Activated CD4-positive, alpha-beta T cell treated with anti-CD3 and anti-CD28 coated beads for 48 hours (primary cell): ENCODE results near the gene KIAA1958.

Source experiments
- DNase-seq: peaks from one replicate; pipeline ENCODE4 v3.0.0-alpha.2; 2020

Gene KIAA1958

GRCh38 chr9:112615584-112616266 is 129.1 kb downstream of the KIAA1958 start:
- no peak for DNase-seq

DNA sequence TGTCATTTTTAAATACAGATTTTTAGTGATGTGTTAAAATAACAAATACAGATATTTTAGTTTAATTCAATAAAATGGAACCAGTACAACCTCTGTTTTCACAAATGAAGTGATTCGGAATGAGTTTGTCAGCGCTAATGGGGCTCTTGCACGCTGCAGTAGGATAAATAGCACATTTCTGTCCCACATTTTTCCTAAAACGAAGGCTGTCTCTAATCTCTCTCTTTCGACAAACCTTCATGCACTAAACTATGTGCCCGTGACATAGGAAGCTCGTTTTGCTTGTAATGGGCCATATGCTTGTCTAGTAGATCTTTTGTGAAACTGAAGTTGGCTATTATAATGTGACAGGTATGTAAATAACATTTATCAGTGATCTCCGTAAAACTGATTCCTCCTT is 130.7 kb downstream of the KIAA1958 start:
- DNase-seq: no peak

DNA sequence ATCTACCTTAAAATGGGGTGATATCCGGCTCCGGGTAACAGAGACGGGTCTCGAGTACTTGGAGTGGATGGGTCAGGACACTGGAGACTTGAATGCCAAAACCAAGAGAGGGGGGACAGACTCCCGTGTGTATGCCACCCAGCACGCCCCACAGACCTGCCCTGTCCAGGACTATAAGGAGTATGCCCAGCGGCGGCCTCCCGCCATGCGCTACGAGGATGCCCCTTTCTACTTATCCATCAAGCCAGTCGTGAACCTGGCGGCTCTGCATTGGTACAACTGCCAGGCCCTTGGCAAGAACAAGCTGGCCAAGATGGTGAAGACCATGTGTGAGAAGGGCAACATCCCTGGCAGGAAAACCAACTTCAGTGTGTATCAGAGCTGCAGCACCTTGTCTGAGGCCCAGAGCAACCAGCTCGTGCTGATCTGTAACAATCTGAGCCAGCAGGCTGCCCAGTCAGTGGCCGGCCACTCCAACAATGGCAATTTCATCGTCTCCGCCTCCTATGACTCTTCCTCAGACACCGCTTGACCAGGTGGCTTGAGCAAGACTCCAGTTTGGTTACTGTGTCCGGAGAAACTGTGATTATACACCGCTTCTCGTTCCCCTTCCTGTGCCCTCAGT is 131.9 kb downstream of the KIAA1958 start:
- DNase-seq: no peak

DNA sequence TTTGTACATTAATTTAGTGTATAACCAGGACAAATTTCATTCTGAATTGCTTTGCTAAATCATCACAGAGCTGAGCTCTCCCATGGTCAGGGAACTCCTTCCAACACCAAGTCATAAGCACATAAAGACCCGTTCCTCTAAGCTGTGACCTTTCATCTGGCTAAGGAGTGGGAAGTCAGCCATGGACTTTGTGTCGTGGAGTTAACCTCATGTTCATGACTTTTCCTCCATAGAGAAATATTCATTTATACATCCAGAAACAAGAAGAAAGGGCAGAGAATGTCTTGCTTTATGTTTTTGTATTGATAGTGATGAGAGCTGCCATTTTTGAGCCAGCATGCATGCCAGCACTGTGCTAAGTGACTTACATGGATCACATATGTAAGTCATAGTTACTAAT is 133.8 kb downstream of the KIAA1958 start:
- DNase-seq: no peak

GRCh38 chr9:112621018-112621655 is 134.5 kb downstream of the KIAA1958 start:
- no peak for DNase-seq

DNA sequence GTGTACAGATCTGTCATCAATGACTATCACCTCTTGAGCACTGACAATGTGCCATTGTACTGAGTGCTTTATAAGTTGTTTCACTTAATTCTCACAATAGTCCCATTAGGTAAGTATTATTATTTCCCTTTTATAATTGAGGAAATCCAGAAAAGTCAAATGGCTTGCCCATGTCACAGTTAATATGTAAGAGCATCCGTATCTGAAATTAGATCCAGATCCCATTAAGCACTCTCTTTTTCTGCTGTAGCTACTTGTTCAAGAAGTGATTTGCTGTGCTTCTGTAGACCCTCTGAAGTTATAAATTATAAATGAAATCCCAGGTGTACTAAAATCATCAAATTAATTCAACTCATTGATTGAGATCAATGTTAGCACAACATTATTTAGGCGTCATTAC is 136.6 kb downstream of the KIAA1958 start:
- no peak for DNase-seq

DNA sequence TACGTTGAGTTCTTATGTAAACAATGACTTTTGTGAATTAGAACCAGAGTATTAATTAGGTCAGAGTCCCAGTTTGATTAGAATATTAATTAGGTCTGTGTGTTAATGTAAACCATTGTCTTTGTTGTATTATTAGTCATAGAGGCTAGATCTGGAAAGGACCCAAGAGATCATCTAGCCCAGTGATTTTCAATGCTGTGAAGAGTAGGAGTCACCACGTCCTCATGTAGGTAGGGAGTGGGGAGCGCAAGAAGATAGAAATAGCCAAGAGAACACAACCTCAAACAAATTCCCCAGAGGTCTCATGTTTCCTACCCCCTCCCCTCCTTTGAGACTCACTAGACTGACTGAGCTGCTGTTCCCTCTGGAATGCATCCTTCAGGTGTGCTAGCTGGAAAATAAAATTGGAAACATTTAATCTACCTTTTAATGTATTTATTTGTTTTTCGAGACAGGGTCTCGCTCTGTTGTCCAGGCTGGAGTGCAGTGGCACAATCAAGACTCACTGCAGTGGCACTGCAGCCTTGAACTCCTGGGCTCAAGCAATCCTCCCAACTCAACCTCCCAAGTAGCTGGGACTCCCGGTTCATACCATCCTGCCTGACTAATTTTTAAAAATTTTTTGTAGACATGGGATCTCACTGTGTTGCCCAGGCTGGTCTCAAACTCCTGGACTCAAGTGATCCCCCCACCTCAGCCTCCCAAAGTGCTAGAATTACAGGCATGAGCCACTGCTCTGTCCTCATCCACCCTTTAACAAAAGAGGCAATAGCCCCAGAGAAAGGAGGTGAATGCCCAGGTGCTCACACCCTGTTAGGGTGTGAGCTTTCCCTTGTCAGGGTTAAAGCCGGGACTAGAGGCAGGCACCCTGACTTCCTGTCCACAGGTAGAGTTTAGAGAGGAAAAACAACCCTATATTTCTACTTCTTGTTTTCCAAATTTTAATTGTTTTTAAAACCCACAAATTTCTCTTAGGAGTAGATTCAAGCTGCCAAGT is 138.4 kb downstream of the KIAA1958 start:
- DNase-seq: no peak

DNA sequence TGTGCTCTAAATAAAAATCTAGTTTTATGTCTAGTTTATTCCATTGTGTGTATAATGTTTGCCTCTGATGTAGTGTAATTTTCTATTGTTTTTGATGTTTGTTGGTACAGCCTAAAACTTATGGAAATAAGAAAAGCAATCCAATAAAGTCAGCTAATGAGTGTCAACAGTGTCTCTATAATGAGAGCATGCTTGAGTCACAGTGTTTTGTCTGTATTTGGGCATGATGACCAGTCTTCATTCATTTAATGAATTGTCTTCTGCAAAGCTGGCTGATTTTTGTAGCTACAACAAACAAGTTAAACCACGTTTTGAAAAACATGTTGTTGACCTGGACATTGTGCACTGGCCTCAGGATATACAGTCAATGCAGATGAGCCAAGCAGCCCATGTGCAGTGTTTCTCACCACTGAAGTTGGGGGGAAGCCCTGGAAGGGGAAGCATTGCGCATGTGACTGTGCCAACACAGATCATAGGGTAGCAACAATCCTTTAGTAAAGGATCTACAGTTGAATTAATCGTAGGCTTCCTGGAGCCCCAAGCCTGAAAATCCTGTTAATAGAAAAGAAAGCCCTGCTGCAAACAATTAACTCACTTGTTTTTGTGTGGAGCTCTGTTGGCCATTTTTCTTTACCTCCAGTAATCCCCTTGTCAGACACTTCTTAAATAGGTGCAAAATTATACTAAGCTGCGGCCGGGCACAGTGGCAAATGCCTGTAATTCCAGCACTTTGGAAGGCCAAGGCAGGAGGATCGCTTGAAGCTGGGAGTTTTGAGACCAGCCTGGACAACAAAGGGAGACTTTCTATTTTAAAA is 143.3 kb downstream of the KIAA1958 start:
- DNase-seq: no peak

- DNase-seq: no peak
Observed at GRCh38 chr9:112631313-112632070, 144.9 kb downstream of the KIAA1958 start.

GRCh38 chr9:112640311-112640710 is 153.7 kb downstream of the KIAA1958 start:
- DNase-seq: no peak

DNA sequence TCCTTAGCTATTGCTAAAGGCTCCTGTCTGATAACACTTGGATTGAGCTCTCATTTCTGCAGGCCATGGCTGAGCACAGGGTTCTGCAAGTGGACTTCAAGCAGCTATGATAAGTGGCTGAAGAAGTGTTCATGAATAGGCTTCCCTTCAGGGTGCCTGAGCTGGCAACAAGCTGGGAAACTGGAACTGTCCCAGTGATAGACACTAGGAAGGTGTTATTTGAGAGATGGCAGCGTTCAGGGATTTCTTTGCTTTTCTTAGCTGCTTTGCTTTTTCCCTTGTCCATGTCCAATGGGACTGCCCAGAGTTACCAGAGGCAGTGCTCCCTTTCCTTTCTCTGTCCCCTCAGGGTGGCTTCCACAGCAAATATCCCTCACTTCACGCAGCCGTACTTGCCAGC is 155.5 kb downstream of the KIAA1958 start:
- DNase-seq: no peak

- no peak for DNase-seq
Observed at GRCh38 chr9:112647596-112647995, 161.0 kb downstream of the KIAA1958 start.

DNA sequence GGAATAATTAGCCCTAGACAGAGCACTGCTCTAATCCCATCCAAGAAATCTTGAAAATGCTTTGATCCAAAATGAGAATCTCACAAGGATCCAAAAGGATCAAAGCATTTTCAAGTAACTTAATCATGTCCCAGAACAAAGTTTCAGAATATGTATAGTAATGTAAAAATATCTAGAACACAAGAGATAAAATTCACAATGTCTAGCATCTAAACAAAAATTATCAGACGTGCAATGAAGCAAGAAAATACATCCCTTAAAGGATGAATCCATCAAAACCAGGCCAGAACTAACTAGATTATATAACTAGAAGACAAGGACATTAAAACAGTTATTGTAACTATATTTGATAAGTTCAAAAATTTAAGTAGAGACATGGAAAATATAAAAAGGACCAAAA is 162.0 kb downstream of the KIAA1958 start:
- no peak for DNase-seq

GRCh38 chr9:112654282-112654681 is 167.7 kb downstream of the KIAA1958 start:
- DNase-seq: no peak

DNA sequence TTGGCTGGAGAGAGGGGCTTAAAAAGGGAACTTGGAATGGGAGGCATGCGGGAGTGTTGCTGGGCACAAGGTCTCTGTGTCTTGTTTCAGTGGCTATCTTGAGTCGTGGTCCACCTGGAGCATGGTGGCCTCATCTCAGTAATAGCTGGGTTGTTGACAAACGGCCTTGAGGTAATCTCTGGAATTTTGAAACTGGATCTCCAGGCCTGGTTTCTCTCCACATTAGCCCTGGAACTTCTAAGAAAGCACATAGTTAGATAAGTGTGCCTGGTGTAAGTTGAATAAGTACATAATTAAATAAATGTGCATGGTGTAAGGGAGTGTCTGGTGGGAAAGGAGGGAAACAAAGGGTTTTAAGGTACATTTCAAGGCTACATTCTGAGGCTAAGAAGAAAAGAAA is 169.0 kb downstream of the KIAA1958 start:
- DNase-seq: no peak

DNA sequence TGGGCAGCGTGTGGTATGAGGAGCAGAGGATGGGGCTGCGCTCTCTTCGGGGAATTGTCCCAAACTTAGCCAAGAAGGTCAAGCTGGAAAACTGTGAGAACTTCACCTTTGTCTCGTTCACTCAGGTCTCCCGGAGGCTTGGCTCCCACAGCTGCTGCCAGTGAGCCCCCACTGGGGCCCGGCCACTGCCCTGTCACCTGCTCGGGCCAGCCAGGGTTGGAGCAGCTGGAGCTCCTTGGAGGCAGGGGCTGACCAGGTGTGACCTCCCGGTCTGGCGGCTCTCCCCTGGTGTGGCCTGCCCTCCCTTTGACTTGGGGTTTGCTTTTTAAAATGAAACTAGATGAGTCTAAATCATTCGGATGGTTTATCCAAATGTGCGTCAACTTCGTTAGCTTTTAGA is 173.3 kb downstream of the KIAA1958 start:
- no peak for DNase-seq

GRCh38 chr9:112663681-112664080 is 177.1 kb downstream of the KIAA1958 start:
- no peak for DNase-seq

- no peak for DNase-seq
Observed at GRCh38 chr9:112664531-112664930, 177.9 kb downstream of the KIAA1958 start.

- no peak for DNase-seq
Observed at GRCh38 chr9:112665347-112665746, 178.7 kb downstream of the KIAA1958 start.

DNA sequence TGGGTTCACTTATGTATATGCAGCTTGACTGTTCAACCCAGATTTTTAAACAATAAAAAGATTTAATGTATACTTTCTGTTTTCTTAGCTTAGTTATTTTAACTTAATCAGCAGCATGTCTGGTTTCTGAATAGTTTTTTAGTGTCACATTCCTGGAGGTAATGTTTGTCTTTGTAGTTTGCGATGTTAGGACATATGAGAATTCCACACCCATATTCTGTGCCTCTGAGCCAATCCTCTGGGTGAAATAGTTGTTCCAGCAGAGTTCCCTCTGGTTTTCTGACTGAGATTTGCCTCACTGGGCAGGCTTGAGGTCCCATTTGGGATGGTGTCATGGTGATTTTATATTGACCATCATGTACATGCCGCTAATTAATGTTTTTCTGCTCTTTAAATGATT is 182.7 kb downstream of the KIAA1958 start:
- no peak for DNase-seq

DNA sequence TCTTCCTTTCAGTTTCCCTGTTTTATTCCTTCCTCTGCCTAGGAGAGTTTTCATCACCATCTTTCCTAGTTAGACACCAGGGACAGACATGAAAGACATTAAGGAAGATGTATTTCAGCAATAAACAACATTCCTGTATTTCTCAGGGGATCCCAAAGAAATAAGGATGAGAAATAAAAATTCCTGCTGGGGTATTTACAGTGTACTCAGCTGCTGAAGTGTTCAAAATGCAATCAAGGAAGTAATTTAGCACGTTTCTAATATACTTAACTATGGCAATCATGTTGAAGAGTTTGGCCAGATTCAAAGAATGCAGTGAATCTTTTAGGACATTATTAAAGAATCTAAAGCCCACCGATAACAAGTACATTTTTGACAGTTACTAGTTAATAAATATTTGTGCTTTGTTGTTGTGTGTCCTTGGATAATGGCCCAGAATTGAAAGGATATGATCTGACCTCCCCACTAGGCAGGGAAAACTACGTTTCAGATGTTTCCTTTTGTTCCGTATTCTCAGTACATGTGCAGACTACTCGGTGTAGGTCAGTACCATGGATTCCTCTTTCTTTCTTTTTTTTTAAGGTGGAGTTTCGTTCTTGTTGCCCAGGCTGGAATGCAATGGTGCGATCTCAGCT is 184.5 kb downstream of the KIAA1958 start:
- no peak for DNase-seq
